WI38 (cell line): Measurements from ENCODE around the gene CD6.

Experiments
- H3K4me3 ChIP-seq: 2 replicates; pipeline ENCODE4 v1.5.1; 2011; ENCODE audit warnings: low read depth, mild to moderate bottlenecking, control low read depth, low read length
- TF ChIP-seq, protein P1 (sequence below): IDR thresholded peaks from 2 replicates; pipeline ENCODE4 v1.5.1; 2012; ENCODE audit warnings: low read depth, mild to moderate bottlenecking, control low read depth, low read length

The CD6 gene

GRCh38 chr11:60930394-60930793, 41.1 kb upstream of the CD6 start:
- H3K4me3 ChIP-seq = no peak overlapping the region
- TF ChIP-seq, protein P1, sequence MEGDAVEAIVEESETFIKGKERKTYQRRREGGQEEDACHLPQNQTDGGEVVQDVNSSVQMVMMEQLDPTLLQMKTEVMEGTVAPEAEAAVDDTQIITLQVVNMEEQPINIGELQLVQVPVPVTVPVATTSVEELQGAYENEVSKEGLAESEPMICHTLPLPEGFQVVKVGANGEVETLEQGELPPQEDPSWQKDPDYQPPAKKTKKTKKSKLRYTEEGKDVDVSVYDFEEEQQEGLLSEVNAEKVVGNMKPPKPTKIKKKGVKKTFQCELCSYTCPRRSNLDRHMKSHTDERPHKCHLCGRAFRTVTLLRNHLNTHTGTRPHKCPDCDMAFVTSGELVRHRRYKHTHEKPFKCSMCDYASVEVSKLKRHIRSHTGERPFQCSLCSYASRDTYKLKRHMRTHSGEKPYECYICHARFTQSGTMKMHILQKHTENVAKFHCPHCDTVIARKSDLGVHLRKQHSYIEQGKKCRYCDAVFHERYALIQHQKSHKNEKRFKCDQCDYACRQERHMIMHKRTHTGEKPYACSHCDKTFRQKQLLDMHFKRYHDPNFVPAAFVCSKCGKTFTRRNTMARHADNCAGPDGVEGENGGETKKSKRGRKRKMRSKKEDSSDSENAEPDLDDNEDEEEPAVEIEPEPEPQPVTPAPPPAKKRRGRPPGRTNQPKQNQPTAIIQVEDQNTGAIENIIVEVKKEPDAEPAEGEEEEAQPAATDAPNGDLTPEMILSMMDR = no peak

- TF ChIP-seq, protein P1 = no peak
- no peak overlapping the region for H3K4me3 ChIP-seq
Observed at GRCh38 chr11:60931917-60932316, 39.6 kb upstream of the CD6 start.

DNA sequence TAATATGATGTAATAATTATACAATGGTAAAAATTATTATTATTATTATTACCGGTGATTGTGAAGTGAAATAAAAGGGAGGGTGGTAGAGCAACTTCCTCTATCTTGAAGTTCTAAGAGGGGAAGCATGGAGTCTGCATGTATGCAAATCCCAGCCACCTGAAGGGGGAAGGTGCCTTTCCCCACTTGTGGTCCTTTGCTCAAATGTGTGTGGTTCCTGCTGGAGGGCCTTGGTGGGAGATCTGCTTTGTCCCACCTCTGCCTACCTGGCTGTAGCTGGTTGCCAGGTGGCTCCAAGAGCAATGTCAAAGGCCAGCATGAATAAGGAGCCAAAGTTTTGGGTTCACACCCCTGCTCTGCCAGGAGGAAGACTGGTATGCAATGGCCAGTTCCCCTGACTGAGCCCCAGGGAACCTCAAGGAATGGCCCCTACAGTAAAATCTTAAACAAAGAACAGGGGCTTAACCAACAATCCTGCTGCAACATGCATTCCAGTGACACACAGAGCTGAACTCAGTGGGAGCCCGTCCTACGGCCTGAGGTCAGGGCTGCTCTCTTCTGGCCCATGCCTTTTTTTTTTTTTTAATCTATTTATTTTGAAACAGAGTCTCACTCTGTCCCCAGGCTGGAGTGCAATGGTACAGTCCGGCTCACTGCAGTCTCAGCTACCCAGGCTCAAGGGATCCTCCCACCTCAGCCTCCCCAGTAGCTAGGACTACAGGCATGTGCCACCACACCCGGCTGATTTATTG, 38.7 kb upstream of the CD6 start:
- TF ChIP-seq, protein P1 = no peak
- H3K4me3 ChIP-seq = no peak overlapping the region

- no peak overlapping the region for H3K4me3 ChIP-seq
- TF ChIP-seq, protein P1 = no peak
Observed at GRCh38 chr11:60933416-60934123, 37.9 kb upstream of the CD6 start.

DNA sequence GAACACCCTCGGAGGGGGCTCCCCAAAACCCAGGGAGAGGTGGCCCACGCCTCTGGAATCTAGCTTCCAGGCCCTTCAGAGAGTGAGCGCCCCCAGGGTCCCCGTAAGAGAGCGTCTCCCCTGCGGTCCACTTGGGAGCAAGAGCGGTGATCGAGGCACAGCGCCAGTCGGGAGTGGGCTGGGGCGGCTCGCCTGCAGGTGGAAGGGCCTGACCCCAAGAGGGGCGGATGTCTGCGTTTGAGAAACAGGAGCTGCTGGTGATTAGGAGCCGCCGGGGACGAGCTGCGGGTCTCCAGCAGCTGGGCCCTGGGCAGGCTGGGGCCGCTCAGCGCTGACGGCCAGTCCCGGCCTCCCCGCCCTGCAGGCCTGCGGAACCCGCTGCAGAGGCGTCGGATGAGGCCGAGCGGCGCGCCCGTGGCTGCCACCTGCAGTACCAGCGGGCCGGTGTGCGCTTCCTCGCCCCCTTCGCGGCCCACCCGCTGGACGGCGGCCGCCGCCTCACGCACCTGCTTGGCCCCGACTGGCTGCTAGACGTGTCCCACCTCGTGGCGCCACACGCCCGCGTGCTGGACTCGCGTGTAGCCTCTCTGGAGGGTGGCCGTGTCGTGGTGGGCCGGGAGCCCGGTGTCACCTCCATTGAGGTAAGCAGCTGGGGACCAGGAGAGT, 37.2 kb upstream of the CD6 start:
- TF ChIP-seq, protein P1 = no peak
- no peak overlapping the region for H3K4me3 ChIP-seq

DNA sequence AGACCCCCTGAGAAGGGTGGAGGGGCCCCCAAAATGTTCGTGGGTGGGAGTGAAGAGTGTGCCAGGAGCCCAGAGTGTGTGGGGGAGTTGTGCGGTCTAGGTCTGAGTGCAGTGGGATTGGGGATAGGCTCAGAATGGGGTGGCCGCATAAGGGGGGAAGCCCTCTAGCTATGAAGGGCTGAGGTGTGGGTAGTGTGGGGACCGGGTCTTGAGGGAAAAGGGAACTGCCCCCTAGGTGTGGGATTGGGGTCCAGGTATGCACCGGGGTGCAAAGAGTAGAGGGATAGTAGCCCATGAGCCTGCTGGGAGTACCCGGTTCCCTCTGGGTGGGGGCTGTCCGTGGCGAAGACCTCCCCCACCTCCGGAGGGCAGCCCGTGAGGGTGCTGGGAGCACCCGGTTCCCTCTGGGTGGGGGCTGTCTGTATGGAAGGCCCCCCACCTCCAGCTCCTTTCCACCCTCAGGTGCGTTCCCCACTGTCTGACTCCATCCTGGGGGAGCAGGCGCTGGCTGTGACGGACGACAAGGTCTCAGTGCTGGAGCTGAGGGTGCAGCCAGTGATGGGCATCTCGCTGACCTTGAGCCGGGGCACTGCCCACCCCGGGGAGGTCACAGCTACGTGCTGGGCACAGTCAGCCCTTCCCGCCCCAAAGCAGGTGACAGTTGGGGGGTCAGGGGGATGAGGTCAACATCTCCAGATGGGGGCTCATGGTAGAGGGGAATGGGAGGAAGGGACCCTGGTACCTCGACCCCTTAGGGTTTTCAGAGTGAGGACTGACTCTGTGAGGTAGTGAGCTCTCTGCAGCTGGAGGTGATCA, 36.5 kb upstream of the CD6 start:
- no peak overlapping the region for H3K4me3 ChIP-seq
- TF ChIP-seq, protein P1 = no peak
